Naive thymus-derived CD8-positive, alpha-beta T cell (primary cell): Measurements from ENCODE around the gene HTD2. TPM values are rescaled to one million over a fixed set of nuclear protein-coding genes. Genes with fewer than 3 reads are reported as not detected.

Experiments used
- ATAC-seq, 2 donors: fragments of 150-1000 bp; cut with Tn5 transposase in 1 of 2; sonication (Bioruptor Pico), chemical (Tn5 transposase) in 1 of 2; 1 replicate in 1 of 2; 2 replicates in 1 of 2; pipeline ENCODE4 v1.10.0; 2021; ENCODE audit warnings: mild to moderate bottlenecking in 2 of 2, moderate library complexity in 2 of 2
- POLR2A ChIA-PET: fragments of 350-600 bp; sonication (Branson Sonifier 250); formaldehyde crosslinking; loops from one replicate; lab custom pipeline; 2021; ENCODE audit warnings: antibody characterized with exemption; lab: Charles Lee
- DNase-seq, 10 donors: peaks; one replicate each; pipeline versions ENCODE4 v3.0.0 to v3.0.0-alpha.2; 2020 to 2022
- H3K27ac Mint-ChIP-seq, 10 donors: one replicate each; pipeline ENCODE4 v1.8.0; 2020 to 2022; ENCODE audit warnings: mild to moderate bottlenecking in 10 of 10, mixed read lengths in 10 of 10, moderate library complexity in 4 of 10, inconsistent platforms in 1 of 10
- H3K27me3 Mint-ChIP-seq, 5 donors: one replicate each; pipeline ENCODE4 v1.8.0; 2021 to 2022; ENCODE audit warnings: mixed read lengths in 5 of 5
- H3K36me3 Mint-ChIP-seq, 3 donors: one replicate each; pipeline ENCODE4 v1.8.0; 2020 to 2022; ENCODE audit warnings: mixed read lengths in 3 of 3, mild to moderate bottlenecking in 2 of 3, inconsistent platforms in 1 of 3
- H3K4me1 Mint-ChIP-seq, 4 donors: one replicate each; pipeline ENCODE4 v1.8.0; 2021 to 2022; ENCODE audit warnings: mixed read lengths in 4 of 4
- H3K4me3 Mint-ChIP-seq, 10 donors: one replicate each; pipeline ENCODE4 v1.8.0; 2020 to 2022; ENCODE audit warnings: mild to moderate bottlenecking in 10 of 10, mixed read lengths in 10 of 10, moderate library complexity in 6 of 10, inconsistent platforms in 1 of 10
- H3K9me3 Mint-ChIP-seq, 9 donors: one replicate each; pipeline ENCODE4 v1.8.0; 2020 to 2022; ENCODE audit warnings: mixed read lengths in 9 of 9, mild to moderate bottlenecking in 3 of 9, inconsistent platforms in 1 of 9, moderate library complexity in 1 of 9
- polyA plus RNA-seq, 3 donors: library from polyadenylated mRNA; unstranded; fragments of 300-500 nt; fragmentation: Illumina TruSeq; gene quantifications; one replicate each; pipeline ENCODE4 v1.2.3, GENCODE V29; 2021
- total RNA-seq, 8 experiments: library from RNA in 2 of 8; stranded (reverse) in 2 of 8; gene quantifications; one replicate each; pipeline ENCODE4 v1.2.3 and lab custom pipeline; 2021 to 2026

The HTD2 gene
- total and polyA plus RNA-seq, 5 experiments from 2014 or later, result 6.4 to 31.2 (median 17.4) TPM

- Mint-ChIP-seq H3K27ac (peak overlapping the region in 3 of 10 donors; percentile 42 to 55 (median 50)), H3K27me3 (no peaks in the 10 kb centered on the region), H3K4me1 (peaks cover 21 to 93% (median 45%) of the 10 kb centered on the region in 4 donors), H3K36me3 (peaks cover 0 to 8% (median 7%) of the 10 kb centered on the region in 3 donors), H3K9me3 (no peaks in the 10 kb centered on the region), H3K4me3 (peak overlapping the region in 4 of 10 donors; percentile 4 to 63 (median 12))
- DNase-seq (no peak), ATAC-seq (no peak)
- POLR2A ChIA-PET, result interaction anchor here (1.1 kb wide), 1 partner anchor 14 kb away, joined by 3 read pairs; no protein-coding TSS in a partner anchor
Measured at GRCh38 chr3:58352626-58353025, 46.3 kb downstream of the HTD2 start.

- peaks cover 21 to 93% (median 43%) of the 10 kb centered on the region in 4 donors for H3K4me1 Mint-ChIP-seq
- no peaks in the 10 kb centered on the region for H3K27me3 Mint-ChIP-seq
- ATAC-seq (peak; percentile 78 to 91), DNase-seq (peak in 6 of 10 donors; percentile 5 to 61 (median 26))
- H3K27ac Mint-ChIP-seq, result peak overlapping the region in 9 of 10 donors; percentile 45 to 91 (median 63)
- peak overlapping the region in 9 of 10 donors; percentile 9 to 89 (median 62) for H3K4me3 Mint-ChIP-seq
- no peaks in the 10 kb centered on the region for H3K9me3 Mint-ChIP-seq
- POLR2A ChIA-PET, result interaction anchor here (0.5 to 1.4 kb wide), 4 partner anchors 46 to 158 kb away, joined by 3 to 4 read pairs (median 4); partner anchors contain the start of genes HTD2 and RPP14
- H3K36me3 Mint-ChIP-seq, result peaks cover 0 to 8% (median 1%) of the 10 kb centered on the region in 3 donors
Measured at GRCh38 chr3:58353722-58354553, 47.6 kb downstream of the HTD2 start.

DNA sequence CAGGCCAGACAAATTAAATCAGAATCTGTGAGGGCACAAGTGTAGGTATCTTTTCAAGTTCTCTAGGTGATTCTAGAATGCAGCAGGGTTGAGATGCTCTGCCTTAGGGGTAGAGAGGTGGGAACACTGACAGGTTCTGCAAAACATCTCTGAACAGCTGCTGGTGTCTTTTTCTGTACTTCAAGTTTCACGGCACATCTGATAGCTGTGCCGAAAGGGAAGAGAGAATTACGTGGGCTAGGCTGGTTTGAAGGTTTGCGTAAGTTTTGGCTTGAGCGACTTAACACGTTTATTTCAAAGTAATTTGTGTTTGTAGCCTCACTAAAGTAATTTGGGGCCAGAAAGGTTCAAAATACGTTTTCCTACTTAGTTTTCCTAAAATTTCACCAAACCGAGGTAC is 48.9 kb downstream of the HTD2 start:
- no peaks in the 10 kb centered on the region for H3K9me3 Mint-ChIP-seq
- POLR2A ChIA-PET, result no interaction called here
- no peak for DNase-seq
- H3K4me3 Mint-ChIP-seq, result peak overlapping the region in 2 of 10 donors; percentile 31 to 64
- ATAC-seq, result no peak
- no peak overlapping the region for H3K27ac Mint-ChIP-seq
- H3K36me3 Mint-ChIP-seq, result peaks cover 0 to 8% (median 3%) of the 10 kb centered on the region in 3 donors
- H3K27me3 Mint-ChIP-seq, result no peaks in the 10 kb centered on the region
- peaks cover 19 to 82% (median 34%) of the 10 kb centered on the region in 4 donors for H3K4me1 Mint-ChIP-seq

GRCh38 chr3:58356054-58356453 is 49.7 kb downstream of the HTD2 start:
- Mint-ChIP-seq H3K4me1 (peaks cover 15 to 73% (median 26%) of the 10 kb centered on the region in 4 donors), H3K27me3 (no peaks in the 10 kb centered on the region), H3K9me3 (no peaks in the 10 kb centered on the region), H3K27ac (peak overlapping the region in 2 of 10 donors; percentile 51 to 70), H3K36me3 (peaks cover 0 to 8% (median 3%) of the 10 kb centered on the region in 3 donors), H3K4me3 (peak overlapping the region in 1 of 10 donors; percentile 61)
- DNase-seq (no peak), ATAC-seq (peak in 1 of 2 donors; percentile 45)
- POLR2A ChIA-PET, result no interaction called here

- ATAC-seq (no peak), DNase-seq (no peak)
- H3K27ac Mint-ChIP-seq, result peak overlapping the region in 2 of 10 donors; percentile 22 to 51
- peaks cover 0 to 8% (median 3%) of the 10 kb centered on the region in 3 donors for H3K36me3 Mint-ChIP-seq
- H3K4me3 Mint-ChIP-seq, result peak overlapping the region in 1 of 10 donors; percentile 52
- H3K27me3 Mint-ChIP-seq, result no peaks in the 10 kb centered on the region
- H3K9me3 Mint-ChIP-seq, result no peaks in the 10 kb centered on the region
- POLR2A ChIA-PET, result interaction anchor here (0.7 kb wide), 1 partner anchor 275 kb away, joined by 4 read pairs; no protein-coding TSS in a partner anchor
- peaks cover 11 to 72% (median 28%) of the 10 kb centered on the region in 4 donors for H3K4me1 Mint-ChIP-seq
Measured at GRCh38 chr3:58357402-58357801, 51.1 kb downstream of the HTD2 start.

- POLR2A ChIA-PET, result no interaction called here
- no peaks in the 10 kb centered on the region for H3K27me3 Mint-ChIP-seq
Measured at GRCh38 chr3:58358092-58358491, 51.8 kb downstream of the HTD2 start.

DNA sequence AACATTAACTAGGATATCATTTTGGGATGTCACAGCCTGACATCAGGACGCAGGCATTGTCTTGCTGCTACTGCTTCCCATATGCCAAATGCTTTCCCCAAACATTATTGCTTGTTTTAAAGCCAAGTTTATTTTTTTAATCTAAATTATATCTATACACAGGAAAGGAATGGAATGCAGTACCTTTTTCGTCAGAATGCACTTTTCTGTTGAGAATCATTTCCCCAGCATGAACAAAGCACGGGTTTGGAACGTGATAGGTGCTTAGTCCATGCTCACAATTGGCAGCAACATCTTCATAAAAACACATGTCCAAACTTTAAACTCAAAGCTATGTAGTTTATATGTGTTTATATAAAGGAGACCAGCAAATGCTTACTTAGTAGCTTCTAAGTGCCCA is 52.5 kb downstream of the HTD2 start:
- peaks cover 0 to 3% (median 2%) of the 10 kb centered on the region in 3 donors for H3K36me3 Mint-ChIP-seq
- H3K27ac Mint-ChIP-seq, result no peak overlapping the region
- DNase-seq (no peak), ATAC-seq (no peak)
- no peak overlapping the region for H3K4me3 Mint-ChIP-seq
- peaks cover 8 to 67% (median 24%) of the 10 kb centered on the region in 4 donors for H3K4me1 Mint-ChIP-seq
- H3K27me3 Mint-ChIP-seq, result no peaks in the 10 kb centered on the region
- POLR2A ChIA-PET, result no interaction called here
- H3K9me3 Mint-ChIP-seq, result no peaks in the 10 kb centered on the region

More at GRCh38 chr3:58358092-58358491, 51.8 kb downstream of the HTD2 start:
- DNase-seq (no peak), ATAC-seq (no peak)
- H3K4me3 Mint-ChIP-seq, result no peak overlapping the region
- no peaks in the 10 kb centered on the region for H3K9me3 Mint-ChIP-seq
- H3K4me1 Mint-ChIP-seq, result peaks cover 10 to 67% (median 25%) of the 10 kb centered on the region in 4 donors
- peak overlapping the region in 1 of 10 donors; percentile 38 for H3K27ac Mint-ChIP-seq
- H3K36me3 Mint-ChIP-seq, result peaks cover 0 to 4% (median 2%) of the 10 kb centered on the region in 3 donors

DNA sequence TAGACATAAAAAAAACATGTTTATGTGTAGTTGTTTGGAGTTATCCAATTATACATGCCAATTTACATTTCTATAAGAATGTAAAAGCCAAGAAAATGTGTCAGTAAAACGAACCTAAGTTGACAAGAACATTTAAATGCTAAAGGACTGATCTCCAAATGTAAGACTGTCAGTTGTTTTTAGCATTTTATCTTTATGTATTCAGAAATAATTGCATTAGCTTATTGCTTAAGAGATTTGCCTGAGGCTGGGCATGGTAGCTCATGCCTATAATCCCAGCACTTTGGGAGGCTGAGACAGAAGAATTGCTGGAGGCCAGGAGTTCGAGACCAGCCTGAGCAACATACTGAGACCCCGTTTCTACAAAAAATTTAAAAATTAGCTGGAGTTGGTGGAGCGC is 53.3 kb downstream of the HTD2 start:
- H3K27ac Mint-ChIP-seq, result no peak overlapping the region
- H3K27me3 Mint-ChIP-seq, result no peaks in the 10 kb centered on the region
- ATAC-seq, result no peak
- H3K9me3 Mint-ChIP-seq, result no peaks in the 10 kb centered on the region
- no peak overlapping the region for H3K4me3 Mint-ChIP-seq
- peaks cover 5 to 66% (median 22%) of the 10 kb centered on the region in 4 donors for H3K4me1 Mint-ChIP-seq
- H3K36me3 Mint-ChIP-seq, result peaks cover 0 to 2% (median 0%) of the 10 kb centered on the region in 3 donors
- no peak for DNase-seq
- POLR2A ChIA-PET, result no interaction called here

DNA sequence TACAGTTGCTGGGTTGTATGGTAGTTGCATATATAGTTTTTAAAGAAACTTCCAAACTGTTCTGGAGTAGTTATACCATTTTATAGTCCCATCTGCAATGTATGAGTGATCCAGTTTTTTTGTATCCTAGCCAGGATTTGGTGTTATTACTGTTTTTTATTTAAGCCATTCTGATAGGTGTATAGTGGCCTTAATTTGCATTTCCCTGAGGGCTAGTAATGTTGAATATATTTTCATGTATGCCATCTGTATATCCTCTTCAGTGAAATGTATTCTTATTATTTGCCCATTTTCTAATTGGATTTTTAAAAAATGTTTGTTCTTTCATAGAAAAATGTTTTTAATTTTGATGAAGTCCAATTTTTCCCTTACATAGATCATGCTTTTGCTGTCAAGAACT is 55.5 kb downstream of the HTD2 start:
- H3K27me3 Mint-ChIP-seq, result no peaks in the 10 kb centered on the region
- peaks cover 0 to 8% (median 0%) of the 10 kb centered on the region in 3 donors for H3K36me3 Mint-ChIP-seq
- no peak overlapping the region for H3K27ac Mint-ChIP-seq
- ATAC-seq, result no peak
- H3K9me3 Mint-ChIP-seq, result no peaks in the 10 kb centered on the region
- no peak for DNase-seq
- POLR2A ChIA-PET, result no interaction called here
- no peak overlapping the region for H3K4me3 Mint-ChIP-seq
- H3K4me1 Mint-ChIP-seq, result peaks cover 14 to 67% (median 31%) of the 10 kb centered on the region in 4 donors

- DNase-seq, result no peak
- Mint-ChIP-seq H3K4me3 (no peak overlapping the region), H3K27ac (no peak overlapping the region), H3K4me1 (peaks cover 12 to 43% (median 25%) of the 10 kb centered on the region in 4 donors), H3K27me3 (no peaks in the 10 kb centered on the region), H3K9me3 (no peaks in the 10 kb centered on the region), H3K36me3 (peaks cover 0 to 25% (median 21%) of the 10 kb centered on the region in 3 donors)
- ATAC-seq, result no peak
- POLR2A ChIA-PET, result no interaction called here
Measured at GRCh38 chr3:58366699-58367098, 60.4 kb downstream of the HTD2 start.

DNA sequence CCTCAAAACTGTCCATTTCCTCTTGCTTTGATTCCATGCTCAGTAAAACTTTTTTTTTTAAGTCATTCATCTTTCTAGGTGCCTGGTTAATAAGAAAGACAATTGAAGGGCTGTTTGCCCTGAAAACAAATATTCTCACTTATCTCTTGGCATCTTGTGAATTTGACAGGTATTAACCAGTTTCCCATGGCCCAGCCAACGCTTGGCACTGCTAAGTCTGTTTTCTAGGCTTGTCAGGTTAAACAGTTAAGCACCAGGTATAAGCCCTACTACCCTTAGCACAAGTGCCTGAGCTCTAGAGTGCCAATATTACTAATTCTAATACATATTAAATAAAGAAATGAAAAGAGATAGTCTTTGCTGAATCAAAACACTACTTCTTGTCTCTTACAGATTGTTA is 62.7 kb downstream of the HTD2 start:
- Mint-ChIP-seq H3K4me1 (peaks cover 10 to 27% (median 15%) of the 10 kb centered on the region in 4 donors), H3K27ac (no peak overlapping the region), H3K27me3 (no peaks in the 10 kb centered on the region), H3K36me3 (peaks cover 0 to 32% (median 21%) of the 10 kb centered on the region in 3 donors), H3K9me3 (no peaks in the 10 kb centered on the region), H3K4me3 (no peak overlapping the region)
- DNase-seq (no peak), ATAC-seq (no peak)
- POLR2A ChIA-PET, result no interaction called here
